Neural crest cell (in vitro differentiated cells): ENCODE measurements around the gene VENTX. TPM values are rescaled to one million over a fixed set of nuclear protein-coding genes. Genes with fewer than 3 reads are reported as not detected.

Experiments
- DNase-seq: peaks from one replicate; pipeline ENCODE4 v3.0.0; 2021; ENCODE audit warnings: low read depth, mixed read lengths, low spot score
- H3K27ac Mint-ChIP-seq: one replicate; pipeline ENCODE4 v1.8.0; 2021; ENCODE audit warnings: mild to moderate bottlenecking, mixed read lengths; ENCODE audit not compliant: unreplicated experiment
- H3K27me3 Mint-ChIP-seq: 2 replicates; pipeline ENCODE4 v1.8.0; 2021; ENCODE audit warnings: low read depth, mild to moderate bottlenecking, mixed read lengths
- H3K36me3 Mint-ChIP-seq: 2 replicates; pipeline ENCODE4 v1.8.0; 2021; ENCODE audit warnings: low read depth, mild to moderate bottlenecking, mixed read lengths
- H3K4me1 Mint-ChIP-seq: 2 replicates; pipeline ENCODE4 v1.8.0; 2021; ENCODE audit warnings: mixed read lengths
- H3K4me3 Mint-ChIP-seq: one replicate; pipeline ENCODE4 v1.8.0; 2021; ENCODE audit warnings: mild to moderate bottlenecking, mixed read lengths
- H3K9me3 Mint-ChIP-seq: 2 replicates; pipeline ENCODE4 v1.8.0; 2021; ENCODE audit warnings: mixed read lengths
- total RNA-seq: library from RNA; stranded (reverse); gene quantifications from 2 replicates; pipeline ENCODE4 v1.2.1, GENCODE V29; 2021
- TF ChIP-seq, protein P1 (sequence below): fragments of 200-600 bp; sonication (generic); conservative IDR thresholded peaks from 2 replicates; pipeline ENCODE4 v1.5.0; 2021; ENCODE audit warnings: antibody characterized with exemption, mild to moderate bottlenecking

Gene VENTX
- total RNA-seq, 1 donor from 2014 or later, result not detected

DNA sequence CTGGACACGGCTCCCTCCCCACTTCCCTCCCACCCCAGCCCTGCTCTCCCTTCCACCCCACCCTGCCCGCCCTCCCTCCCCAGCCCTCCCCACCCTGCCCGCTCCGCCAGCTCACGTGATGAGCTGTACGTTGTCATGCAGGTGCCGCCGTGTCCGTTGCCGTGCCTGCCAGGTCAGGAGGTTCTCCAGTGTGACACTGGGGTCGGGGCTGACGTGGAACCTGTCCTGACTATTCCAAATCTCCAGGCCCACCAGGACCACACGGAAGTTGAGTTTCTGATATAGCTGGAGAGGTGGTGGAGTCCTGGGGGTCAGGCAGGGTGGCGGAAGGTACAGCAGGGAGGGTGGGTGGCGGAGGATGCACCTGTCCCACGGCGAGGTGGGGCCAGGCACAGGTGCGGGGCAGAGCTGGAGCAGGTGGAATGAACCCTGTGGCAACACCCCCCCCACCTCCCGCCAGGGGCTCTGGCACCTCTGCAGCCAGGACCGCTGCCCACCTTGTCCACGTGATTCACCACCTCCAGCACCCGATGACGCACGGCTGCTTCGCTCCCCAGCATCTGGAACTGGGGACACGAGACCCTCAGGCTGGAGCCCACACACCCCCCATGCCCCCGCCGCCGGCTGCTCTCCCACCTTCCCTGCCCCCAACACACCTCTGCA lies 34.8 kb downstream of the VENTX start:
- Mint-ChIP-seq H3K27ac (no peak overlapping the region), H3K27me3 (peaks cover 15% of the 10 kb centered on the region), H3K36me3 (no peaks in the 10 kb centered on the region), H3K4me3 (no peak overlapping the region), H3K4me1 (peaks cover 3% of the 10 kb centered on the region), H3K9me3 (no peaks in the 10 kb centered on the region)
- no peak for DNase-seq
- TF ChIP-seq, protein P1, sequence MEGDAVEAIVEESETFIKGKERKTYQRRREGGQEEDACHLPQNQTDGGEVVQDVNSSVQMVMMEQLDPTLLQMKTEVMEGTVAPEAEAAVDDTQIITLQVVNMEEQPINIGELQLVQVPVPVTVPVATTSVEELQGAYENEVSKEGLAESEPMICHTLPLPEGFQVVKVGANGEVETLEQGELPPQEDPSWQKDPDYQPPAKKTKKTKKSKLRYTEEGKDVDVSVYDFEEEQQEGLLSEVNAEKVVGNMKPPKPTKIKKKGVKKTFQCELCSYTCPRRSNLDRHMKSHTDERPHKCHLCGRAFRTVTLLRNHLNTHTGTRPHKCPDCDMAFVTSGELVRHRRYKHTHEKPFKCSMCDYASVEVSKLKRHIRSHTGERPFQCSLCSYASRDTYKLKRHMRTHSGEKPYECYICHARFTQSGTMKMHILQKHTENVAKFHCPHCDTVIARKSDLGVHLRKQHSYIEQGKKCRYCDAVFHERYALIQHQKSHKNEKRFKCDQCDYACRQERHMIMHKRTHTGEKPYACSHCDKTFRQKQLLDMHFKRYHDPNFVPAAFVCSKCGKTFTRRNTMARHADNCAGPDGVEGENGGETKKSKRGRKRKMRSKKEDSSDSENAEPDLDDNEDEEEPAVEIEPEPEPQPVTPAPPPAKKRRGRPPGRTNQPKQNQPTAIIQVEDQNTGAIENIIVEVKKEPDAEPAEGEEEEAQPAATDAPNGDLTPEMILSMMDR, result no peak

DNA sequence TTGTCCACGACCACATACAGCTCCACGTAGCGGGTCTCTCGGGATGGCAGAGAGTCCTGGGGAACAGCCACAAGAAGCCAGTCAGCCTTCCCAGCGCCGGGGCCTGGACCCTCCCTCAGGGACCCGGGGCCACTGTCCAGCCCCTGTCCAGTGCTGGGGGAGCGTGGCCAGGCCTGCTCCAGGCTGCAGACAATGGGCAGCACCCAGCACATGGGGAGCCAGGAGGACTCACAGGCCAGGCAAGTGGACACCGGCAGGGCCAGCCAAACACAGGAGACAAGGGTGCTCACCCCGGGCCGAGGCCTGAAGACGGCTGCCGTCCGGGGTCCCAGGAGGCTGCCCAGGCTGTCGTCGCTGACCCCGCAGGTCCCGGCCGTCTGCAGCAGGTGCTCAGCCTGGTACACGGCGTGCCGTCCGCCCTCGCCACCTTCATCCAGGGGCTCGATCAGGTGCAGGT lies 35.3 kb downstream of the VENTX start:
- no peak for DNase-seq
- Mint-ChIP-seq H3K27me3 (peaks cover 19% of the 10 kb centered on the region), H3K4me3 (no peak overlapping the region), H3K9me3 (no peaks in the 10 kb centered on the region), H3K4me1 (peaks cover 3% of the 10 kb centered on the region), H3K27ac (no peak overlapping the region), H3K36me3 (no peaks in the 10 kb centered on the region)
- TF ChIP-seq, protein P1, result no peak

DNA sequence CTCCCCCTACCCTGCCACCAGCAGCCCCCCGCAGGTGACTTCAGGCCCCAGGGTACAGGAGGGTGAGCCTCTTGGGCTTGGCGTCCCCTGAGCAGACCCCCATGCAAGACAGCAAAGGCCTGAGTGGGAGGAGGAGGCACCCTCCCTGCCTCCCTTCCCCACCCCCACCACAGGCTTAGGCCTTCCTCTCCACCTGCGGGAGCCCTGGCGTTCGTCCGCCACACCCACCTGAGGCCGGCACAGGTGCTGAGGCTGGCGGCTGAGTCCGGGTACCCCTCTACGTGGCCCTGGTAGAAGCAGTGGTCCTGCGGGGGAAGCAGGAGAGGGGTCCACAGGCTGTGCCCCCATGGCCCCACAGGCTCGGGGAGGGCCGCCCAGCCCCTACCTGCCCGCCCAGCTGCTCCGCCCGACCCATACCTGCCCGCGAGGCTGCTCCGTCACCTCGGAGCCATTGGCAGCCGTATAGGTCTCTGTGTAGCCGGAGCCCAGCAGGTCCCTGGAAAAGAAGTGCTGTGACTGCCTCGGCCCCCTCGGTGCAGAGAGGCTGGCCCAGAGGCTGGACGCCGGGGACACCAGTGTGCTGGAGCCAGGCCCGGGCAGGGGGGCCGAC lies 36.0 kb downstream of the VENTX start:
- H3K27me3 Mint-ChIP-seq, result peaks cover 19% of the 10 kb centered on the region
- H3K36me3 Mint-ChIP-seq, result no peaks in the 10 kb centered on the region
- H3K27ac Mint-ChIP-seq, result no peak overlapping the region
- no peak overlapping the region for H3K4me3 Mint-ChIP-seq
- no peak for DNase-seq
- H3K9me3 Mint-ChIP-seq, result no peaks in the 10 kb centered on the region
- TF ChIP-seq, protein P1, result no peak
- peaks cover 3% of the 10 kb centered on the region for H3K4me1 Mint-ChIP-seq

DNA sequence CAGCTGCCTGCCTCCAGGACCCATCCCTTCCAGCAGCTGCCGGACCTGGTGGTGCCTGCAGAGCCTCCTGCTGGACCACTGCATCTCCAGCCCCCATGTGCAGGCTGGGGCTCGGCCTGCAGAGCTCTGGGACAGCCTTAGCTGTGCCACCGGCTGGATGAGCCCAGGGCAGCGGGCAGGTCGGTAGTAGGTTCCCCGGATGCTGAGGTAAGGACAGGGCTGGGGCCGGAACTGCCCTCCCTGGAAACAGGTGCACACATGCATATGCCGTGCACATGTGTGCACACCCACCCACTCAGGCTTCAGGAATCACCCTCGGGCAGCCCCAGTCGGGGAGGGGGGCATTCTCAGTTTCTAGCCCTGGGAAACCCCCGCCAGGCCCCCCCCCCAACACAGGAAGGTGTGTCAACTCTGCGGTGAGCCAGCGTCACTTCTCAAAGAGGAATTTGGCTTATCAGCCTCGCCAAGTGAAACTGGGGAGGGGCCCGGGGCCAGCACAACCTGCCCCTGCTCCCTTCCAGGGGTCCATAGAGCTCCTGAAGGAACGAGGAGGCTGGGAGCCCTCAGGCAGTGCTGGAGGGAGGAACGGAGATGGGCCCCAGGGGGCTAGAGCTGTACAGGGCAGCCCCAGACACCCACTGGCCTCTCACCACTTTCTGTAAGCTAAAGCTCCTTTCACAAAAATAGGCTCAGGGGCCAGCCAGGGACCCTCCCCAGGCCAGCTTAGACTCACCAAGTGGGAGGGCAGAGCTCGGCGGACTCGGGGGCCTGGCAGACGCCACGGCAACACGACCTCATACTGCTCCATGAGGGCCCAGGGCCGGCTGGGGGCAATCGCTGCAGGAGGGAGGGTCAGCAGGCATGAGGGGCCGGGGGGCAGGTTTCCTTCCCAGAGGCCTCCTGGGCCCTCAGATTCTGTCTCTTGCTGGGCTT lies 37.4 kb downstream of the VENTX start:
- Mint-ChIP-seq H3K4me1 (peaks cover 3% of the 10 kb centered on the region), H3K9me3 (no peaks in the 10 kb centered on the region), H3K36me3 (no peaks in the 10 kb centered on the region), H3K4me3 (no peak overlapping the region), H3K27me3 (peaks cover 19% of the 10 kb centered on the region), H3K27ac (no peak overlapping the region)
- no peak for DNase-seq
- TF ChIP-seq, protein P1, result no peak

DNA sequence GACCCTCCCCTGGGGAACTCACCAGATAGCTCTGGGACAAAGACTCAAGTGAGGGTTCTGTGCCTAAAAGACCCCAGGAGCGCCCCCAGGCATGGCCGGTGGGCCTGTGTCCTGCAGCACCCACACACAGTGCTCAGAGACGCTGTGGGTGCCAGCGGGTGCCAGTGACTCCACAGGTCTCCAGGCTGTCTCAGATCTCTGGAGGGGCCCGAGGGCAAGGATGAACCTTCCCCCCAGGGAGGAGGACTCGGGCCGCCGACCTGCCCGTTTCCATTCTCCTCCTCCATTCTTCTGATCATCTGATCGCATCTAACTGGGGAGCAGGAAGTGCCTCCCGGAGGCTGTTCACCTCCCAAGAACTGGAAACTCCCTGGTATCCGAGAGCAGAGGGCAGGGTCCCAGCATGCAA lies 38.0 kb downstream of the VENTX start:
- Mint-ChIP-seq H3K27ac (no peak overlapping the region), H3K9me3 (no peaks in the 10 kb centered on the region), H3K36me3 (no peaks in the 10 kb centered on the region), H3K4me3 (peak overlapping the region; percentile 27), H3K27me3 (peaks cover 19% of the 10 kb centered on the region), H3K4me1 (peaks cover 3% of the 10 kb centered on the region)
- TF ChIP-seq, protein P1, result no peak
- no peak for DNase-seq
